Ishikawa (cell line): ENCODE results near the gene SPON1.

Source experiments
- CREB1 ChIP-seq: IDR thresholded peaks from 2 replicates; pipeline ENCODE4 v1.6.1; 2012; ENCODE audit warnings: low read depth
- EGR1 ChIP-seq: IDR thresholded peaks from 2 replicates; pipeline ENCODE4 v1.6.1; 2012
- NFIC ChIP-seq: IDR thresholded peaks from 2 replicates; pipeline ENCODE4 v1.6.1; 2012
- RAD21 ChIP-seq: IDR thresholded peaks from 2 replicates; pipeline ENCODE4 v1.6.1; 2012; ENCODE audit warnings: low read depth
- YY1 ChIP-seq: IDR thresholded peaks from 2 replicates; pipeline ENCODE4 v1.6.1; 2012; ENCODE audit warnings: low read depth
- ZBTB7A ChIP-seq: IDR thresholded peaks from 2 replicates; pipeline ENCODE4 v1.6.1; 2012; ENCODE audit warnings: low read depth

DNA sequence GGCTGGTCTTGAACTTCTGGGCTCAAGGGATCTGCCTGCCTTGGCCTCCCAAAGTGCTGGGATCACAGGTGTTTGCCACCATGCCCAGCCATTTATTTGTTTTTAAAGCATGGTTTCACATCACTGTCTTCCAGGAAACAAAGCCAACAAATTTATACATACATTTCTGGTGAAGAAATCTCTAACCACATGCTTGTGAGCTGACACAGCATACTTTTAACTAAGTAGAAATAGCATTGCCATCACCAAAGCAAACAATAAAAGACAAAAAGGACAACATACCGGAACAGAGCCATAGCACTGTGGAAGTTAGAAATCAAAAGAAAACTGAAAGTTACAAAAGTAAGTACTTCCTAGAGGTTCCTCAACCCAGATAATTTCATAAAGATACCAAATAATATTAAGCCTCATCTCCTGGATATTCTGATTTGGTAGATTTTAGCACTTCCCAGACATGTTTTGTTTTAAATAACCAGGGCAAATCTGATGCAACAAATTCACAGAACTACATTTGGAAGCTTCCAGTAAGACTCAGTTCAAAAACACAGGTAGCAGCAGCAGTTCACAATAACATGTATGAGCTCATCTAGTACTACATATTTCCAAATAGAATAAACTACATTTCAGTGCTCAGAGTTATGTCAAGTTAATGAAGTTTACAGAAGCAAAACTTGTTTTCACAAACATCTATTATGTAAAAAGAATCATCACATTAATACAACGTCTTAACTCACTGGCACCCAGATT, 325.8 kb downstream of the SPON1 start:
- no peak for TF ChIP-seq EGR1
- TF ChIP-seq CREB1 = no peak
- TF ChIP-seq RAD21 = no peak
- no peak for TF ChIP-seq NFIC
- TF ChIP-seq YY1 = no peak
- TF ChIP-seq ZBTB7A = no peak
